Hindlimb muscle (tissue), 1 donor: ENCODE data around the gene TXNDC17. TPM values are rescaled to one million over a fixed set of nuclear protein-coding genes. Genes with fewer than 3 reads are reported as not detected.
"Not testable (repeated sequence)": the region's sequence is repeated elsewhere in the genome, so short reads cannot be mapped to it uniquely, and the experiment has no call there.

Experiments used
- DNase-seq: peaks from one replicate; pipeline ENCODE4 v3.0.0-alpha.2; 2013
- polyA plus RNA-seq: library from polyadenylated mRNA; unstranded; fragments of 120-200 nt; gene quantifications from one replicate; pipeline ENCODE4 v1.2.1, GENCODE V29; 2013; ENCODE audit not compliant: insufficient read length

The TXNDC17 gene
- polyA plus RNA-seq, 1 donor: 39.6 TPM

- DNase-seq: no peak
Measured at GRCh38 chr17:6637458-6637840, 3.4 kb upstream of the TXNDC17 start.

- DNase-seq: no peak
Measured at GRCh38 chr17:6638046-6638908, 2.6 kb upstream of the TXNDC17 start.

GRCh38 chr17:6639014-6639585 lies 1.8 kb upstream of the TXNDC17 start:
- DNase-seq: no peak

DNA sequence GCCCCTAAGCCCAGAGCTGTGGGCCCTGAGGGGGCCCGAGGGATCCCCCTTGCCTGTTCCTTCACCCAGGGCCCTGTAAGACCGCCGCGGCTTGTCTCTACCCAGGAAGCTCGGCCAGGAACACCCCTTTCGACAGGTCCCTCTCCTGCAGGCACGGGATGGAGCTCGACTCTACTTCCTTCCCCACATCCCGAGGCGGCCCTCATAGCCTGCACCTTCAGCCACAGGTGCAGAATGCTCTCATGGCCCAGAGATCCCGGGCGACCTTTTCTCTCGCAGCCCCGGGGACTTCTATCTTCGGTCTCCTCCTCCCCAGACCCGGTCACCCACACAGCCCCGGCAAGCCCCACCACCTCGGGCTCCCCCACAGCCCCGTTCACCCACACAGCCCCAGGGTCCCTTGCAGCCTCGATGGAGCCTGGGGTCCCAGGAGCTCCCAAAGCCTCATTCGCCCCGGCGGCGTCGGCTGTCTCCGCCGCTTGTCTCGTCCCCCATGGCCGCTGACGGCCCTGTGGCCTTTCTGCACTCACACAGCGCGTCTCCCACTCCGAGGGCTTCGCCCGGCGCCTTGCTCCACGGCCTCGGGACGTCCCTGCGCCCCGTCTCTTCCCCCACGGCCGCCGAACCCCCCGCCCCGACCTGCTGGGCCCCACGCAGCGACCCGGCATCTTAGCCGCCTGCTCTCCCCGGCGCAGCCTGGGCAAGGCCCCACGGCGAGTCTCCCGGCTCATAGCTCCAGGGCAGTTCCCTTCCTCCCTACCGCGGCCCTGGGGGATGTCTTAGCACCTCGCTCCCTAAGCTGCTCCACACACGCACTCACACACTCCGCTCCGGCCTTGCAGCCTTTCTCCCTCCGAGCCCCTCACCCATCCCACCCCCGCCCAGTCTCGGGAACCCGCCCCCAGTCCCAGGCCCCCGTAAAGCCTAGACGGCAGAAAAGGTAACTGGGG lies 999 bp upstream of the TXNDC17 start:
- DNase-seq: peak; percentile 31

DNA sequence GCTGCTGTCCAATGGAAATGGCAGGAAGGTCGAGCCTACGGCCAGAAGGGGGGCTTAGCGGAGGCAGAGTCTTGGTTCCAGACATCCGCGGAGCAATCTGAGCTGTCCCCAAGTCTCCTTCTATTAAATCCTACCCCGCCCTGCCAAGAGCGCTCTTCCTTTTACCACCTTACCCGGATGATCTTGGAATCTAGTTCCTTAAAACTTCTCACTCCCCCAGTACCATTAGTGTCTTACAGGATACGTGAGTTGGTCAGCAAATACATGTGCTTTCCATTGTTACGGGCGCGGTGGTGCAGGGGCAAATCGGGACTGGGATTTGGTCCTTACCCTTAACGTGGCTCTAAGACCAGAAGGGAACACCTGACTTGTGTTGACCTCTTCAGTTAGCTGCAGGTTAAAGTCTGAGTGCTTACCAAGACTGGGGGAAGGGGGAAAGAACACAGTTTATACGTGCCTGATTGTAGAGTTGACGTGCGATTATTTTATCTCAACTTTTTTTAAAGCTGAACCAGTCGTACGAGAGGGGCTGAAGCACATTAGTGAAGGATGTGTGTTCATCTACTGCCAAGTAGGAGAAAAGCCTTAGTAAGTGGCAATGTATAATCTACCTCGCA lies 495 bp downstream of the TXNDC17 start:
- DNase-seq: no peak

GRCh38 chr17:6642592-6642991 lies 1.7 kb downstream of the TXNDC17 start:
- DNase-seq: no peak

DNA sequence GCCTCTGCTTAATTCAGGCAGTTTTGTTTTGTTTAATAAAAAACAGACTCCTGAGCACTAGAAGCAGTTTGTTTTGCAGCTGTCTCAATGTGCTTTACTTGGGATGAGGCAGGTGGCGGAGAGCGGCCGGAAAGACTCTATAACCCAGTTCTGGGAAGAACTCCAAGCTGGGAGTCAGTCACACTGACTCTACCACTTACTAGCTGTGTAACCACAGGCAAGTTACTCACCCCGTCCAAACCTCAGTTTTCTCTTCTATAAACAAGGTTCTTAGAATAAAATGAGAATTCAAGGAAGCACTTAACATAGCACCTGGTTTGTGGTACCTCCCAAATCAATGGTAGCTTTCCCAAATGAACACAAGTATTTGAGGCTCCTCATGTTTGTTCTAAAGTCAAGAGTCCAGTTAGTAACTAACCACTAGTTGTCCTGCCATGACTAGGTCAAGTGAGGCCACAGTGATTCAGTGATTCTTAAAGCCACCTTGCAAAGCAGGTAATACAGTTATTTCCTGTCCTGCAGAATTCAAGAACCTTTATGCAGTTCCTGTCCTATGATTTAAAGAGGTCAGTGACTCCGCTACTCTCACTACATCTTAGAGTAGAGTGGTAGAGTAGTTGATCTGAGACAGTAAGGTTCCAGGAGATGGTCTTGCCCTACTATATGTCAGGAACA lies 2.7 kb downstream of the TXNDC17 start:
- no peak for DNase-seq

DNA sequence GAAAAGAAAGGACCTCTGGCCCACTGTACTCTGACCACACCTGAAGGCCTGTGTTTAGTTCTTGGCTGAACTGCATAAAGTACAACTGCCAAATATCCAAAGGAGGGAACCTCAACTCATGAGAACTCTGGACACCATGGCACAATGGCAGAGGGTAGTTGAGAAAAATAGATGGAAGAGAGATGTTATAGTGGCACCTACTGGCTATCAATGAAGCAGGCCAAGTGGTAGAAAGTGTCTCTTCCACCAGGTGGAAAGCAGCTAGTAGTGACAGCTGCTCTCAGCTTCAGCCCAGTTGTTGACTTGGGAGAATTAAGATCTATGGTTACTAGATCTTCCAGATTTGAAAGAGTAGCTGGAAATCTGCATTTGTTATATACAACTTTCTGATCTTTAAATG lies 7.3 kb downstream of the TXNDC17 start:
- no peak for DNase-seq

- peak; percentile 93 for DNase-seq
Measured at GRCh38 chr17:6651354-6651918, 10.6 kb downstream of the TXNDC17 start, which contains the start of the genes C17orf100 and MED31. Gene C17orf100, plus strand, starts transcription at chr17:6651762. Its CDS starts 152 bp downstream, at chr17:6651914. Gene MED31, minus strand, starts transcription at chr17:6651605. Its CDS starts 77 bp downstream, at chr17:6651528.

- DNase-seq: peak; percentile 64
Measured at GRCh38 chr17:6651919-6652452, 11.1 kb downstream of the TXNDC17 start.

DNA sequence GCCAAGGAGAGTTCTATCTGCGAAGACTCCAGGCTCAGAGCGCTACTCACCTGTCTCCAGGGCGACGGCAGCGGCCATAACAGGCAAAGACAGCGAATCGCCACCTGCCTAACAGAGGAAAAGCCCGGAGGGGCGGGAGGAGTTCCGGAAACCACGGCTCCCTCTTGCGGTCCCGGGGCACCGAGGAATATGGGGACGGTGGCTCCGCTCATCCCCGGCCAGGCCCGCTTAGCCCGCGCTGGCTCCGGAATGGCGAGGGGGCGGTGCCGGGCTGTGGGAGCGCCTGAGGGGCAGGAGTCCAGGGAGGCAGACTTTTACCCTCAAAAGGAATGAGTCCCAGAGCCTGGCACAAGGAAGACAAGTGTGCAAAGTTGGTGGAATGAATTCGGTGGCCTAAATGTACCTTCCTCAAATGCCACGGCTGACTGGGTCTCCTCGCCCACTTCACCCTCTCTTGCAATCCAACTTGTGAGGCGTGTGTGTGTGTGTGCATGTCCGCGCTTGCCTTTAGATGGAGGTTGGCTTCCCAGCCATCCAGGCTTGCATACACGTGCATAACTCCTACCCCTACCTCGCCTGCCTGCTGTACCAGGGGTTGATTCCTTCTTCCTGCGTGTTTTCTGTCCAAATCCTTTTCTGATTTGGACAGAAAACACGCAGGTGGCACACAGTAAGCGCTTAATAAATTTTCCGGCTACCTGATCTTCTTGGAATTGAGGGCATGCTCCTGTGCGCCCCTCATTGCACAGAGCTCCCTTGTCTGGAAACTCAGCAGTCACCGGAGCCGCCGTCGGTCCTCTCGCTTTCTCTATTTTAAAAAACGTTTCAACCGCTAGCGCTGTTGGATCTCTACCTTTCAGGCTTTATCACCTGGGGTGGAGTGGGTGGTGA lies 14.2 kb downstream of the TXNDC17 start:
- no peak for DNase-seq

DNA sequence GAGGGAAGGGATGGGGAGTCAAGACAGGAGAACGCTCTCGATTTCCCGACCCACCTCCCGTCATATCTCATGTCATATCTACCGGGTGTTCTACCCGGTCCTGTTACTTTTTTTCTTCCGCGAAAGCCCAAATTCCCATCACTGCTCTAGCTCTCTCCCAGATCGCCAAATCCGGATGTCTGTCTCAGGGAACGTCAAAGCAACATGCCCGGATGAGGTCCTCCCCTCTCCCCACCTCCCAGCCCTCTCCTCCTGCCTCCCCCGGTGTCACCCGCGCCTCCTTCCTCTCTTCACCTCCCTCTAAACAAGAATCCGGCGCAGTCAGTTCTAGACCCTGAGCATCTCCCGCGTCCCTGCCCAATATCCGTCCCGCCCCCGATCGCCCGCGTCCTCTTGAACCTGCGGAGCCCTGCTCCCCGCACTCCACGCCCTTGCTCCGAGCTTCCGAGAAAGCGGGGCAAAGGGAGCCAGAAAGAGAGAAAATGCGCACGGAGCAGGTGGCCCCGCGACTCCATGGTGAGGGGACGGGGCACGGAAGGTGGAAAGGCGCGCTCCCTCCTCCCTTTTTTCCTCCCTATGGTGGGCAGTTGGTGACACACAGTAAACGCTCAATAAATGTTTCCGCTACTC lies 15.0 kb downstream of the TXNDC17 start:
- not testable (repeated sequence) for DNase-seq

- DNase-seq: not testable (repeated sequence)
Measured at GRCh38 chr17:6656797-6657632, 16.2 kb downstream of the TXNDC17 start.

- DNase-seq: no peak
Measured at GRCh38 chr17:6657633-6658287, 16.9 kb downstream of the TXNDC17 start.

DNA sequence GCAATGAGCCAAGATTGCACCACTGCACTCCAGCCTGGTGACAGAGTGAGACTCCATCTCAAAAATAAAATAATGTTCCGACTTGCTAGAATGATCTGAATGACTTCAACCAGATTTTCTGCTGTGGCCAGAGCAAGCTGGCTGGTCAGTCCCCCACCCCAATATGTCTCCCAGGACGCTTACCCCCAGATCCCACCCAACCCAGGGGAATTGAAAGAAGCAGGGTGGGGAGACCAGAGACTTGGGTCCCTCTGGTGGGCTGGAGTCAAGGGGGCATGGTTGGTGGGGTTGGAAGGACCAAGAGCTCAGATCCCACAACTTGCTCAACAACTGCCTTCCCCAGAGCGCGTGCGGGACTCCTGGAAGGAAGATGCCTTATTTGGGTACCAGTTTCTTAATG lies 17.6 kb downstream of the TXNDC17 start:
- DNase-seq: not testable (repeated sequence)

DNA sequence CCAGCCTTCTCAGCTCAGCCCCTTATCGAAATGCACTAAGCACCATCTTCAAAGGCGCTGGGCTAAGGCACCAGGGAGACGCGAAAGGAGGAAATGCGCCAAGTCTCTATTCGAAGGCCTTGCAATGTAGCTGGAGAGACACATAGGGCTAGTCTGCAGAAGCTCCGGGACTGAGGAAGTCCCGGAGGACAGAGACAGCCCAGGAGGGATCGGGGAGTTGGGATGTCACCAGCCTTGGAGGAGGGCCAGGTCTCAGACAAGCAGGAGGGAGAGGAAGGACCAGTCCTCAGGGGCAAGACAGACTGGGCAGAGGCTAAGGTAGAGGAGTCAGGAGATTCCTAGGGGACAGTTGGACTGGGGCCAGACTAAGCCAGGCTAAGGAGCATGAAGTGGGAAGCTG lies 19.2 kb downstream of the TXNDC17 start:
- no peak for DNase-seq

- DNase-seq: no peak
Measured at GRCh38 chr17:6660805-6661463, 20.1 kb downstream of the TXNDC17 start.
